Stimulated activated naive CD4-positive, alpha-beta T cell (primary cell): ENCODE results near the gene POLQ.
A peak's percentile ranks its signal among the peaks of the same experiment; 100 is the strongest.
"Not testable (repeated sequence)": the region's sequence is repeated elsewhere in the genome, so short reads cannot be mapped to it uniquely, and the experiment has no call there.

ENCODE experiments used
- DNase-seq, 6 experiments: peaks; one replicate each; lab custom pipeline; 2025; lab: John Stamatoyannopoulos, UW

POLQ gene

GRCh38 chr3:121545574-121546455 is at the start of gene POLQ:
TSS of gene POLQ (minus strand) at chr3:121545988. CDS start at chr3:121545877, 111 bp downstream.
- DNase-seq = peak; percentile 69 to 85 (median 78)

- DNase-seq = no peak
Measured at GRCh38 chr3:121594850-121595249, 49.1 kb upstream of the POLQ start.

GRCh38 chr3:121593806-121594205 is 48.0 kb upstream of the POLQ start:
- DNase-seq = not testable (repeated sequence)

GRCh38 chr3:121592856-121593702 is 47.3 kb upstream of the POLQ start, which contains the start of gene FBXO40:
TSS of gene FBXO40 (plus strand) at chr3:121593379. CDS start at chr3:121620576, 27,197 bp downstream.
- DNase-seq = no peak

GRCh38 chr3:121584418-121584817 is 38.6 kb upstream of the POLQ start:
- DNase-seq = no peak

GRCh38 chr3:121581691-121582090 is 35.9 kb upstream of the POLQ start:
- no peak for DNase-seq

GRCh38 chr3:121574449-121574848 is 28.7 kb upstream of the POLQ start:
- no peak for DNase-seq

- no peak for DNase-seq
Measured at GRCh38 chr3:121567649-121568048, 21.9 kb upstream of the POLQ start, which contains the start of gene ARGFX. TSS of gene ARGFX (plus strand) at chr3:121567949. CDS start at chr3:121570714, 2,765 bp downstream.

- DNase-seq = no peak
Measured at GRCh38 chr3:121566773-121567172, 21.0 kb upstream of the POLQ start.

GRCh38 chr3:121562148-121562547 is 16.4 kb upstream of the POLQ start:
- DNase-seq = no peak

- DNase-seq = no peak
Measured at GRCh38 chr3:121557426-121557934, 11.7 kb upstream of the POLQ start.

GRCh38 chr3:121552797-121553196 is 7.0 kb upstream of the POLQ start:
- no peak for DNase-seq

- no peak for DNase-seq
Measured at GRCh38 chr3:121552379-121552778, 6.6 kb upstream of the POLQ start.

GRCh38 chr3:121545049-121545573 is 677 bp downstream of the POLQ start:
- DNase-seq = no peak

- no peak for DNase-seq
Measured at GRCh38 chr3:121542924-121543323, 2.9 kb downstream of the POLQ start.

GRCh38 chr3:121531269-121531668 is 14.5 kb downstream of the POLQ start:
- DNase-seq = no peak

GRCh38 chr3:121529308-121529707 is 16.5 kb downstream of the POLQ start:
- DNase-seq = no peak

GRCh38 chr3:121520510-121520909 is 25.3 kb downstream of the POLQ start:
- no peak for DNase-seq

- no peak for DNase-seq
Measured at GRCh38 chr3:121517953-121518655, 27.7 kb downstream of the POLQ start.

GRCh38 chr3:121515862-121516261 is 29.9 kb downstream of the POLQ start:
- DNase-seq = no peak

GRCh38 chr3:121515313-121515712 is 30.5 kb downstream of the POLQ start:
- no peak for DNase-seq

GRCh38 chr3:121514496-121514895 is 31.3 kb downstream of the POLQ start:
- no peak for DNase-seq
